Right lung (tissue), 5 donors: ENCODE measurements around the gene MARCHF10. TPM values are rescaled to one million over a fixed set of nuclear protein-coding genes. Genes with fewer than 3 reads are reported as not detected.

Experiments
- DNase-seq, 2 donors: peaks; one replicate each; pipeline ENCODE4 v3.0.0-alpha.2; 2013
- polyA plus RNA-seq, 5 donors: library from polyadenylated mRNA; unstranded; fragments of 120-200 nt; gene quantifications; one replicate each; pipeline versions ENCODE4 v1.2.1 to v1.2.3, GENCODE V29; 2013; ENCODE audit warnings: inconsistent platforms in 1 of 5, low replicate concordance in 1 of 5; ENCODE audit not compliant: insufficient read length in 5 of 5, insufficient read depth in 1 of 5

MARCHF10 gene
- polyA plus RNA-seq, 5 donors = 1.1 to 3.7 (median 2.7) TPM

- no peak for DNase-seq
Observed at GRCh38 chr17:62753562-62753961, 54.6 kb downstream of the MARCHF10 start.

DNA sequence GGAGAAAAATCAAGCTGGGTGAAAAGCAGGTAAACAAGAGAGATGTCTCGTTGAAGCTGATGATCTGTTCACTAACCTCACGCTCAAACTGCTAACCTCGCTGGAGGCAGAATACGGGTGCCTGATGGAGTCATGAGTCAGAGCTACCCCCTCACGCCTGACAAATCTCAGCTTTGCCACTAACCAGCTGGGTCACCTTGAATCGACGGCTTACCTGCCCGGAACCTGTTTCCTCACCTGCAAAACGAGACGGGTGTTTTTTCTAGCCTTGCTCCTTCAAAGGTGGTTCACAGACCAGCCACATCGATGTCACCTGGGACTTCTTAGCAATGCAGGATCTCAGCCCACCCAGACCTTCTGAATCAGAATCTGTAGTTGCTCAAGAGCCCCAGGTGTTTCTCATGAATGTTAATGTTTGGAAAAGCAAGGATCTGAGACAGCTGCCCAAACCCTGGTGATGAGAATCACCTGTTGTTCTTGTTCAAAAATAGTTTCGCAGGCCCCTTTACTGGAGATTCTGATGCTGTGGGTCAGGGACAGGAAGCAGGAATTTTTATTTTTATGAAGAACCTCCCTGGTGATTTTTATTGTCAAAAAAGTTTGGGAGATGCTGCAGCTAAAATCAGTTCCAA lies 56.9 kb downstream of the MARCHF10 start:
- DNase-seq = no peak

DNA sequence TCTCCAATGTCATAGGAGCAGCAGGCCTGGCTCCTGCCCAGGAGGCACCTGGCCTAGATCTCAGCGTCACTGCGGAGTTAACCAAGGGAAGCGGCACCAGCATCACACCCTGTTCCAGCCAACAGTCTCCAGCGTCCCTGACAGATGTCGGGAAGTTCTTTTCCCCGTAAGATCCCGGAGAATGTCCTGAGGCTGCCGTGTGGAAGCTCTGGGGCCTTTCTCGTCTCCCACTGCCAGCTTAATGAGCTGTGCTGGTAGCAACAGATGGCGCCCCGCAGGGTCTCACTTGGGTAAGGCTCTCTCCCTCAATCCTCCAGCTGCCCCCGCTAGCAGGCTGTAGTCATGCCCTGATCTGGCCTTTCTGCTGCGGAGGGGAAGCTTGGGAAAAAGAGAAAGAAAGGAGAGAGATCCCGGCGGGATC lies 57.5 kb downstream of the MARCHF10 start:
- DNase-seq = no peak

GRCh38 chr17:62749926-62750325 lies 58.2 kb downstream of the MARCHF10 start:
- no peak for DNase-seq

DNA sequence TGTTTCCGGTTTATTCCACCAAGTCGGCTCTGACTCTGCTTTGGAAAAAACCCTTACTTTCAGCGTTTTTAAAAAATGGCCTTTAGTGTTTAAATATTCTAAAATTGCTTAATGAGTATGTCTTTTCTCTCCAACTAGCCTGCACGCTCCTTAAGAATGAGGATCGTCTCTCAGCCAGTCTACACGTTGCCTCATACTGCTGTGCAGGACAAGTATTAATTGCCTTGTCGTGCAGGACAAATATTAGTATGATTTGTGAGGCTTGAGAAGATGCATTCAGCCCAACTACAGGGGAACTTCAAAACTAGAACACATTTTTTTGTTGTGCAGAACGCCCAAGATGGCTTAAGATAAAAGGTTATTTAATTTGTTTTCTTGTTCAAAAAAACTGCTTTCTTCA lies 61.2 kb downstream of the MARCHF10 start:
- no peak for DNase-seq

DNA sequence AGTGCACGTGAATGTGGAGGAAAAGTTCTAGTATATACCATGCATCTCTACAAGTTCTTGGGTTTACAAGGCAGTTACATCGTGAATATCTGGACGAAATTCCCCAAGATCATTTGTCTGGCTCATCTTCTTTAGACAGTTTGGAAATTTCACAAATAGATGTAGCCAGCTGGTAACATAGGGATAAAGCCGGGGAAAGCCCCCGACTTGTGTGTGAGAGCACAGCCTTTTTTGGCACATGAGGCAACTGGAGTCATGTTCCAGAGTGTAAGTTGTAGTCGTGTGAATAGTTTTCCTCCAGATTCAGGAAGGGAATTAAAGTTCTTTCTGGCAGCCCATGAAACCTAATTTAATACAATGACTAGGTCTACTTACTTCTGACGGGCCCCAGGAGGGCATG lies 62.3 kb downstream of the MARCHF10 start:
- DNase-seq = no peak

- no peak for DNase-seq
Observed at GRCh38 chr17:62744259-62744658, 63.9 kb downstream of the MARCHF10 start.

DNA sequence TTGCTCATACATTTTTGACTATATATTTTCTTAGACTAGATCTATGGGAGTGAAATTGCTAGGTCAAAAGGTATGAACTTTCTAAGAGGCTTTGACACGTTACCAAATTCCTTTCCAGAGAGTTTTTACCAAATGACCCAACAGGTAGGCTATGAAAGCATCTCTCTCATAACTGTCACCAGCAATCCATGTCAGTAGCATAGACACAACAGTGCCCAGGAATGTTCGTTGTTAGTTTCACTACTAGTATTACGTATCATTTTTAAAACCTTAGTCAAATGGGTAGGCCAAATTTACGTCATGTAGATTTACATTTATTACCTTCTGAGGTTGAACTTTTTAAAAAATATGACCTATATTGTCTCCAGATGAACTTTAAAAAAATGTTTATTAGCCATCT lies 66.8 kb downstream of the MARCHF10 start:
- DNase-seq = no peak

GRCh38 chr17:62739645-62740388 lies 68.3 kb downstream of the MARCHF10 start:
- no peak for DNase-seq

- no peak for DNase-seq
Observed at GRCh38 chr17:62738281-62738680, 69.8 kb downstream of the MARCHF10 start.

GRCh38 chr17:62737513-62737912 lies 70.6 kb downstream of the MARCHF10 start:
- DNase-seq = no peak

DNA sequence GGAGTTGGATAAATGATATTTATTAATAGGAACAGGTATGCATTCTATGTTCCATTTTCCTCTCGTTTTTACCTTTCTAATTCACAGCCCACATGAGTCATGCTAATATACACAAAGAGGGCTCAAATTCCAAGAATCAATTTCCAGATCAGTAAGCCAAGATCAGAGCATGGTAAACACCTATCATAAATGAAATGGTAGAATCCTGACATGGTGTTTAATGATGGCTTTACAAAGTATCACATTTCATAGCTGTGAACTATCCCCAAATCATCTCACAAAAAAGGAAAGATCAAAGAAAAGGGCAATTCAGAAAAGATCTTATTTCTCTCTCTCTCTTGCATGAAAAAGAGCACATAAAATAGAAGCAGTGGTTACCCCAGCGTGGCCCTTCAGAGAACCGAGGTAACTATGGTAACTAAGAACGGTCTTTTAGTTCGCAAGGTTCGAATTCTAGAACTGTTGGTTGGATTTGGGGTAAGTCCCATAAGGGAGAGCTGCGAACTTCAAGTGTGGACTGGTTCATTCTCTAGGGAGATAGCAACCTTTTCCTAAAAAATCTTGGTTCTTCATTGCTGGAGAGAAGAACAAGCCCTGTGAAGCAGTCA lies 73.0 kb downstream of the MARCHF10 start:
- no peak for DNase-seq

DNA sequence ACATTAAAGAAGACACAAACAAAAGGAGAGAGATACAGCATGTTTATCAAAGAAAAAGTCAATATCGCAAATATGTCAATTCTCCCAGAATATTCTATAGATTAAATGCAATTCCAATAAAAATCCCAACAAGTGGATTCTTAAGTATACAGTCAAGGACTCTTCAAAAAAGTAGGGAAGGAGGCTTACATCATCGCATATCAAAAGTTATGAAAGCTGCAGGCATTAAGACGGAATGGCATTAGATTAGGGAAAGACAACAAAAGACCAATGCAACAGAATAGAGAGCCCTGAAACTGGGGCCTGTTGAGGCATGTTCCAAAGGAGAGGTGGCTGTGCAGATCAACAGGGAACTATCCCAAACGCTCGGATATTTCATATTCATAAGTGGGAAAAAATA lies 76.0 kb downstream of the MARCHF10 start:
- no peak for DNase-seq

GRCh38 chr17:62727916-62728672 lies 80.0 kb downstream of the MARCHF10 start:
- no peak for DNase-seq

DNA sequence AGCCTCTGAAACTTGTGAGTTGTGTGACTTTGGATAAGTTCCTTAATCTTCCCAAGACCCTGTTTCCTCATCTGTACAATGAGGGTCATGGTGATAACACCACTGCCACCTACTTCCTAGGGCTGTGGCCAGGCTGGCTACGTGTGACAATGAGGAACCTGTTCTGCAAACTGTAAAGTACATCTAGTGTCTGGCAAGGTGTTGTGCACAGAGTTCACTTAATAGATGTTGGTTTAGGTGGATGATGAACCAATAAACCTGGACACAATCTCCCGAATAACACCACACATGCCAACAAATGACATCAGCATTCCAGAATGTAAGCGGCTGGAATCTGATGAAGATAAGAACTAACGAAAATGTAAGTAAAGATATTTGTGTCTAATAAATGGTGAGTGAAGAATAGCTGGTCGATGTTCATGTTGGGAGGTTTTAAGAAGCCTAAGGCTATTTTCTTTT lies 82.3 kb downstream of the MARCHF10 start:
- no peak for DNase-seq

DNA sequence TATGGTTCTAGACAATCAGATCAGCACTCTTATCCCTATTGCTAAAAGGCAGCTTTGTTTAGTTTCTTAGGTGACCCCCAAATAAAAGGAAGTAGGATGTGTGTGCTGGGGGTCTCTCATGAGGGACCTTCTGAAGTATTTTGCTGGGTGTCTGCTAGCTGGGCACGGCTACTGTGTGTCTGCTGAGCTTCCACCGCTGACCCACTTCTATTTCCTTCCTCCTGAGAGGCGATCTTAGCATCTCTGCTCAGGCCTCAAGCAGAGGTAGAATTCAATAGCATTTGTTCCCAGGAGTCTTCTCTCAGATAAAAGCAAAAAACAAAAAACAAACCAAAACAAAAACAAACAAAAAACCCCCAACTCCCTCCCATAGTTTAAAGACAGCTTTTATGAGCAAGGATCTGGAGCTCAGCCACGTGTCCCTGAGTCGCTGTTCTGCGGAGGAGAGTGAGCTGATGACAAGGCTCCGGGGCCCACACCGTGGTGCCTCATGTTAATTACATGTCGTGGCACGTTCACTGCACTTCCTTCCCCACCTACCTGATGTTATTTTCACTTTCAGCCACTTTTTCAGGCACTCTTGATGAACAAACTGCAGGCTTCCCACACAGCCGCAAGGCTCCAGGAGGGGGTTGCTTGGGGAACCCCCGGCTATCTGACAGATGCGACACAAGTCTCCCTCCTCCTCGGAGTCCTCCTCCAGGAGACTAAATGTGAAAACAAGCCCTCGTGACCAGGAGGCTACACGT lies 83.5 kb downstream of the MARCHF10 start:
- no peak for DNase-seq

- DNase-seq = no peak
Observed at GRCh38 chr17:62723842-62724241, 84.3 kb downstream of the MARCHF10 start.

GRCh38 chr17:62722625-62723024 lies 85.5 kb downstream of the MARCHF10 start:
- no peak for DNase-seq

DNA sequence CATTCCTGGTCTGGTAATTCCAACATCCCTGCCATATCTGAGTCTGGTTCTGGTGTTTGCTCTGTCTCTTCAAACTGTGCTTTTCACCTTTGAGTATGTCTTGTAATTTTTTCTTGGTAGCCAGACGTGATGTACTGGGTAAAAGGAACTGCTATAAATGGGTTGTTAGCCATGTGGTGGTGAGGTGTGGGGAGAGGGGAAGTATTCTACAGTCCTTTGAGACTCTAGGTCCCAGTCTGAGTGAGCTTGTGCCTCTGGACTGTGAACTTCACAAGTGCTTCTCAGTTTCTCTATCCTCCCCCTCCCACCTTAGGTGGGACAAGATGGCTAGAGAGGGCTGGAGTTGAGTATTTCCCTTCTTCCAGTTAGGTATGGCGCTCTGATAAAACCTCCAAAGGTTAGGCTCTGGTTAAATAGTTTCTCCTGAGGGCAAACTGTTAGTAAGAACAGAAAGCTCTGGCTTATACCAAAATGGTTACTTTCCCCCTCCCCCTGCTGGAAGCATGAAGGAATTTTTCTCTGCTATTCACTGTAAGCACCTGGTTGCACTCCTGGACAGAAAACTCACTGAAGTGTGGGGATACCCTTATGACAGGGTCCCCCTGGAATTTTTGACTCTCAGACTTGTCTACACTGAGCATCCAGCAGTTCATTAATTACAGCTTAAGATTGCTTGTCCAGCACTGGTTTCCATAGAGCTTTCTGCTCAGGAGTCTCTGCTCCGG lies 87.8 kb downstream of the MARCHF10 start:
- no peak for DNase-seq

- no peak for DNase-seq
Observed at GRCh38 chr17:62719586-62719985, 88.5 kb downstream of the MARCHF10 start.

- no peak for DNase-seq
Observed at GRCh38 chr17:62718429-62718828, 89.7 kb downstream of the MARCHF10 start.
